ENCODE data around the gene NAALADL2. TPM values are rescaled to one million over a fixed set of nuclear protein-coding genes. Genes with fewer than 3 reads are reported as not detected.

NAALADL2 gene
- total RNA-seq, 1 experiment from 2014 or later, result 1.6 TPM

GRCh38 chr3:175304404-175304803 is 445.3 kb downstream of the NAALADL2 start:
- H3K23ac ChIP-seq (ENCODE audit: insufficient read length, low read depth, low read length), result no peak overlapping the region
- no peak overlapping the region for H4K5ac ChIP-seq (ENCODE audit: insufficient read length, low read depth, low read length)
- no peak overlapping the region for H3K14ac ChIP-seq (ENCODE audit: insufficient read depth, low read length)
- TF ChIP-seq CTCF (conservative IDR thresholded peaks at IDR 0.05), result no peak
- H2BK5ac ChIP-seq (ENCODE audit: insufficient read length, low read length), result no peak overlapping the region
- H3K4me2 ChIP-seq (ENCODE audit: insufficient read depth, insufficient read length, low read length), result no peak overlapping the region
- no peaks in the 10 kb centered on the region for H4K20me1 ChIP-seq (ENCODE audit: control insufficient read depth, insufficient read depth, insufficient read length)
- no peak overlapping the region for H3K27ac ChIP-seq (ENCODE audit: insufficient read length, low read depth, low read length)
- H3K36me3 Mint-ChIP-seq (ENCODE audit: insufficient read depth in 1 of 3, low read depth in 3 of 3), result peaks cover 0 to 5% (median 0%) of the 10 kb centered on the region in 3 experiments; a peak in 3 of 7 replicates
- no peak overlapping the region for H2BK12ac ChIP-seq (ENCODE audit: insufficient read length, low read depth, low read length)
- H3K27ac Mint-ChIP-seq, result no peak overlapping the region
- H2BK15ac ChIP-seq (ENCODE audit: low read depth, low read length), result no peak overlapping the region
- H3K9me3 ChIP-seq (ENCODE audit: control insufficient read depth, low read depth, low read length), result no peaks in the 10 kb centered on the region
- H3K4me1 ChIP-seq (ENCODE audit: insufficient read depth, low read length), result no peaks in the 10 kb centered on the region
- H3T11ph ChIP-seq (ENCODE audit: low read length), result no peak overlapping the region
- no peak overlapping the region for H2BK20ac ChIP-seq (ENCODE audit: low read depth, low read length, poor library complexity, severe bottlenecking)
- H3K23me2 ChIP-seq (ENCODE audit: insufficient read length, low read depth, low read length, poor library complexity, severe bottlenecking), result no peaks in the 10 kb centered on the region
- H2AFZ ChIP-seq (ENCODE audit: low read length), result no peak overlapping the region
- H3K9ac ChIP-seq (ENCODE audit: extremely low read depth, insufficient read length, low read length), result no peak overlapping the region
- no peaks in the 10 kb centered on the region for H3K27me3 ChIP-seq (ENCODE audit: insufficient read depth, low read length)
- H3K27me3 Mint-ChIP-seq (ENCODE audit: low read depth), result no peaks in the 10 kb centered on the region
- no peak overlapping the region for H4K8ac ChIP-seq (replicated peaks; ENCODE audit: insufficient read length, low read depth, low read length)
- H3K4ac ChIP-seq (ENCODE audit: low read depth, low read length), result no peak overlapping the region
- no peak for DNase-seq
- H2AK5ac ChIP-seq (ENCODE audit: insufficient read length, low read length), result no peak overlapping the region
- H3K56ac ChIP-seq (ENCODE audit: insufficient read length, low read depth, low read length), result no peak overlapping the region
- H3K4me1 Mint-ChIP-seq, result no peaks in the 10 kb centered on the region
- no peak overlapping the region for H3K18ac ChIP-seq (ENCODE audit: insufficient read length, low read depth, low read length)
- peaks cover 0 to 6% of the 10 kb centered on the region in 2 experiments; a peak in 3 of 5 replicates for H3K9me3 Mint-ChIP-seq
- WGBS (ENCODE audit: extremely low coverage, insufficient read length, low lambda C conversion rate), result no CpG with 5 or more reads among the region's 2 CpGs
- no peak overlapping the region for H3K4me3 Mint-ChIP-seq
- no peak overlapping the region for H2BK120ac ChIP-seq (ENCODE audit: low read depth, low read length, poor library complexity, severe bottlenecking)
- H3K79me2 ChIP-seq (ENCODE audit: insufficient read depth, low read length), result no peaks in the 10 kb centered on the region
- H3K79me1 ChIP-seq (ENCODE audit: insufficient read depth, low read depth, low read length, poor library complexity, severe bottlenecking), result no peaks in the 10 kb centered on the region
- no peak overlapping the region for H4K91ac ChIP-seq (ENCODE audit: insufficient read length, low read depth, low read length)

Measured in H9 (cell line).